ENCODE data around the gene VSTM2B. TPM values are rescaled to one million over a fixed set of nuclear protein-coding genes. Genes with fewer than 3 reads are reported as not detected.

VSTM2B gene
- total RNA-seq, 1 donor from 2014 or later = 0.21 TPM

- H3K4me1 Mint-ChIP-seq = peaks cover 9% of the 10 kb centered on the region
- H3K4me3 Mint-ChIP-seq = no peak overlapping the region
- TF ChIP-seq CTCF (conservative IDR thresholded peaks at IDR 0.05) = no peak
- DNase-seq (ENCODE audit: low read depth, low spot score) = no peak
- no peaks in the 10 kb centered on the region for H3K9me3 Mint-ChIP-seq
- no peak overlapping the region for H3K27ac Mint-ChIP-seq (ENCODE audit: unreplicated experiment)
- no peaks in the 10 kb centered on the region for H3K36me3 Mint-ChIP-seq (ENCODE audit: low read depth)
- peaks cover 84% of the 10 kb centered on the region for H3K27me3 Mint-ChIP-seq (ENCODE audit: low read depth)
Measured at GRCh38 chr19:29533578-29534544, 8.1 kb downstream of the VSTM2B start.

- Mint-ChIP-seq H3K4me3 (no peak overlapping the region), H3K27me3 (ENCODE audit: low read depth) (peaks cover 80% of the 10 kb centered on the region), H3K9me3 (no peaks in the 10 kb centered on the region), H3K4me1 (peaks cover 2% of the 10 kb centered on the region), H3K36me3 (ENCODE audit: low read depth) (no peaks in the 10 kb centered on the region), H3K27ac (ENCODE audit: unreplicated experiment) (no peak overlapping the region)
- TF ChIP-seq CTCF (conservative IDR thresholded peaks at IDR 0.05) = no peak
- no peak for DNase-seq (ENCODE audit: low read depth, low spot score)
Measured at GRCh38 chr19:29535214-29535831, 9.5 kb downstream of the VSTM2B start.

GRCh38 chr19:29535984-29536508 is 10.3 kb downstream of the VSTM2B start:
- H3K36me3 Mint-ChIP-seq (ENCODE audit: low read depth) = no peaks in the 10 kb centered on the region
- no peak for DNase-seq (ENCODE audit: low read depth, low spot score)
- no peaks in the 10 kb centered on the region for H3K9me3 Mint-ChIP-seq
- no peak for TF ChIP-seq CTCF (conservative IDR thresholded peaks at IDR 0.05)
- no peaks in the 10 kb centered on the region for H3K4me1 Mint-ChIP-seq
- no peak overlapping the region for H3K4me3 Mint-ChIP-seq
- H3K27me3 Mint-ChIP-seq (ENCODE audit: low read depth) = peaks cover 73% of the 10 kb centered on the region
- no peak overlapping the region for H3K27ac Mint-ChIP-seq (ENCODE audit: unreplicated experiment)

- TF ChIP-seq CTCF (conservative IDR thresholded peaks at IDR 0.05) = no peak
- H3K4me1 Mint-ChIP-seq = no peaks in the 10 kb centered on the region
- no peak for DNase-seq (ENCODE audit: low read depth, low spot score)
- H3K4me3 Mint-ChIP-seq = no peak overlapping the region
- H3K27ac Mint-ChIP-seq (ENCODE audit: unreplicated experiment) = no peak overlapping the region
- H3K36me3 Mint-ChIP-seq (ENCODE audit: low read depth) = no peaks in the 10 kb centered on the region
- no peaks in the 10 kb centered on the region for H3K9me3 Mint-ChIP-seq
- H3K27me3 Mint-ChIP-seq (ENCODE audit: low read depth) = peaks cover 62% of the 10 kb centered on the region
Measured at GRCh38 chr19:29537181-29537580, 11.4 kb downstream of the VSTM2B start.

- no peaks in the 10 kb centered on the region for H3K9me3 Mint-ChIP-seq
- no peak for TF ChIP-seq CTCF (conservative IDR thresholded peaks at IDR 0.05)
- no peak overlapping the region for H3K27ac Mint-ChIP-seq (ENCODE audit: unreplicated experiment)
- no peaks in the 10 kb centered on the region for H3K4me1 Mint-ChIP-seq
- no peak overlapping the region for H3K4me3 Mint-ChIP-seq
- DNase-seq (ENCODE audit: low read depth, low spot score) = no peak
- no peaks in the 10 kb centered on the region for H3K36me3 Mint-ChIP-seq (ENCODE audit: low read depth)
- H3K27me3 Mint-ChIP-seq (ENCODE audit: low read depth) = peaks cover 57% of the 10 kb centered on the region
Measured at GRCh38 chr19:29537601-29538000, 11.8 kb downstream of the VSTM2B start.
